Adrenal gland (tissue), 12 donors: ENCODE results near the gene SNTA1. TPM values are rescaled to one million over a fixed set of nuclear protein-coding genes. Genes with fewer than 3 reads are reported as not detected.
"Not testable (repeated sequence)": the region's sequence is repeated elsewhere in the genome, so short reads cannot be mapped to it uniquely, and the experiment has no call there.

Experiments
- DNase-seq, 7 donors: peaks; one replicate each; pipeline ENCODE4 v3.0.0-alpha.2; 2019 to 2020
- H3K27ac ChIP-seq, 5 donors: fragments of 200-600 bp; sonication (generic) in 4 of 5; 1 replicate in 3 of 5; 2 replicates in 2 of 5; pipeline versions ENCODE4 v1.5.1 to v1.8.0; 2016 to 2020; ENCODE audit warnings: mild to moderate bottlenecking in 1 of 5
- H3K27me3 ChIP-seq: fragments of 200-600 bp; 2 replicates; pipeline ENCODE4 v1.8.0; 2021
- H3K36me3 ChIP-seq, 2 donors: fragments of 200-600 bp; replicated peaks in 1 of 2; 1 replicate in 1 of 2; 2 replicates in 1 of 2; pipeline versions ENCODE4 v1.5.1 to v1.8.0; 2018 to 2022
- H3K4me1 ChIP-seq, 2 donors: fragments of 200-600 bp; replicated peaks in 1 of 2; 1 replicate in 1 of 2; 2 replicates in 1 of 2; pipeline versions ENCODE4 v1.5.1 to v1.8.0; 2018 to 2021
- H3K4me3 ChIP-seq, 4 donors: fragments of 200-600 bp; sonication (generic) in 3 of 4; one replicate each; pipeline ENCODE4 v1.5.1; 2016 to 2018
- H3K9me3 ChIP-seq, 3 donors: fragments of 200-600 bp; sonication (generic) in 1 of 3; replicated peaks in 1 of 3; 1 replicate in 2 of 3; 2 replicates in 1 of 3; pipeline versions ENCODE4 v1.5.1 to v1.8.0; 2016 to 2021
- CTCF ChIP-seq, 6 experiments: fragments of 450-650 bp in 4 of 6; fragments of 200-600 bp in 2 of 6; sonication (generic) in 1 of 6; IDR thresholded peaks; 1 replicate in 5 of 6; 2 replicates in 1 of 6; pipeline versions ENCODE4 v1.5.1 to v1.8.0; 2016 to 2021; ENCODE audit warnings: antibody characterized with exemption in 6 of 6, mild to moderate bottlenecking in 2 of 6, moderate library complexity in 1 of 6
- POLR2A ChIP-seq, 2 donors: fragments of 450-650 bp; IDR thresholded peaks; one replicate each; pipeline ENCODE4 v1.6.1; 2017; ENCODE audit warnings: antibody characterized with exemption in 2 of 2, mild to moderate bottlenecking in 2 of 2, moderate library complexity in 1 of 2
- WGBS, 4 donors: extraction: QIAGEN DNeasy Blood & Tissue Kit in 2 of 4; methylation state at CpG; one replicate each; pipeline versions ENCODE4 v1.1.5 to v1.1.7; 2013 to 2017; 5-methylcytosine and 5-hydroxymethylcytosine counted together
- intact Hi-C, 2 donors: fragments of 100-400 bp; cut with DNase I; formaldehyde crosslinking; loops; one replicate each; pipeline versions ENCODE4 v1.14.1 to v1.15.0; 2022 to 2023
- polyA plus RNA-seq, 3 donors: library from polyadenylated mRNA; stranded (reverse); fragments of 200-250 nt in 2 of 3; fragments of 350-450 nt in 1 of 3; fragmentation: Illumina TruSeq in 1 of 3; extraction: RNeasy Lipid Tissue Mini Kit (QIAGEN cat#74804) in 1 of 3; gene quantifications; one replicate each; pipeline ENCODE4 v1.2.3, GENCODE V29; 2013 to 2014
- total RNA-seq, 9 donors: library from RNA; depleted of rRNA in 4 of 9; stranded (reverse); fragments of >200 nt in 4 of 9; fragments of 120-200 nt in 1 of 9; fragmentation: NEBNext Ultra II Directional in 1 of 9; extraction: Animal tissue kit (Norgen Biotek cat#: 25700) in 1 of 9; gene quantifications; one replicate each; pipeline versions ENCODE4 v1.1.0 to v1.2.4, GENCODE V29; 2013 to 2023
- donor health status: healthy with polysubstance abuse.
- donor health status: Bipolar disorder and iron deficiency.
- donor health status: DM: yes; HTN: yes; CAD: no.
- donor health status: DM: no; HTN: no; CAD: no.
- donor health status: DM: no; HTN: no; CAD: no.
- donor health status: DM: yes; HTN: yes; CAD: no.

The SNTA1 gene
- total and polyA plus RNA-seq, 12 donors: 4.3 to 73.2 (median 29.5) TPM

GRCh38 chr20:33470457-33470856 lies 26.9 kb upstream of the SNTA1 start:
- 39 to 63% (median 54%) methylated on average over 4 of the region's 4 CpGs for WGBS, 4 donors
- intact Hi-C loops: no loop called here
- Histone ChIP-seq H3K4me1 (no peaks in the 10 kb centered on the region), H3K36me3 (no peaks in the 10 kb centered on the region), H3K9me3 (no peaks in the 10 kb centered on the region), H3K27ac (no peak overlapping the region), H3K27me3 (no peaks in the 10 kb centered on the region), H3K4me3 (no peak overlapping the region)
- DNase-seq: no peak
- TF ChIP-seq POLR2A (IDR thresholded peaks at IDR 0.05) (no peak), CTCF (IDR thresholded peaks at IDR 0.05) (no peak)

DNA sequence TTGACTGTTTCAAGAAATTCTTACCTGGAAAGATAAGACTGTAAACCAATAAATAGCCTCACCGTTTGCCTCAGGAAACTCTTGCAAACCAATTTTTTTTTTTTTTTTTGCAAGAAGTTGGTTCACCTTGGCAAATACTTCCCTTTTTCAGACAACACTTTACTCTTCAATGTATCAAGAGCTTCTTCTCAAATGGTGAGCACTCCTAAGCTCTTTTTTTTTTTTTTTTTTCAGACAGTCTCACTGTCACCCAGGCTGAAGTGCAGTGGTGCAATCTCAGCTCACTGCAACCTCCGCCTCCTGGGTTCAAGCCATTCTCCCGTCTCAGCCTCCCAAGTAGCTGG lies 22.7 kb upstream of the SNTA1 start:
- no peaks in the 10 kb centered on the region for H3K9me3 ChIP-seq
- no peak overlapping the region for H3K27ac ChIP-seq
- H3K4me3 ChIP-seq: no peak overlapping the region
- 80 to 88% (median 85%) methylated on average over 3 of the region's 3 CpGs for WGBS, 4 donors
- intact Hi-C loops: no loop called here
- H3K27me3 ChIP-seq: no peaks in the 10 kb centered on the region
- H3K36me3 ChIP-seq: no peaks in the 10 kb centered on the region
- DNase-seq: no peak
- H3K4me1 ChIP-seq: no peaks in the 10 kb centered on the region
- TF ChIP-seq POLR2A (IDR thresholded peaks at IDR 0.05) (no peak), CTCF (IDR thresholded peaks at IDR 0.05) (no peak)

DNA sequence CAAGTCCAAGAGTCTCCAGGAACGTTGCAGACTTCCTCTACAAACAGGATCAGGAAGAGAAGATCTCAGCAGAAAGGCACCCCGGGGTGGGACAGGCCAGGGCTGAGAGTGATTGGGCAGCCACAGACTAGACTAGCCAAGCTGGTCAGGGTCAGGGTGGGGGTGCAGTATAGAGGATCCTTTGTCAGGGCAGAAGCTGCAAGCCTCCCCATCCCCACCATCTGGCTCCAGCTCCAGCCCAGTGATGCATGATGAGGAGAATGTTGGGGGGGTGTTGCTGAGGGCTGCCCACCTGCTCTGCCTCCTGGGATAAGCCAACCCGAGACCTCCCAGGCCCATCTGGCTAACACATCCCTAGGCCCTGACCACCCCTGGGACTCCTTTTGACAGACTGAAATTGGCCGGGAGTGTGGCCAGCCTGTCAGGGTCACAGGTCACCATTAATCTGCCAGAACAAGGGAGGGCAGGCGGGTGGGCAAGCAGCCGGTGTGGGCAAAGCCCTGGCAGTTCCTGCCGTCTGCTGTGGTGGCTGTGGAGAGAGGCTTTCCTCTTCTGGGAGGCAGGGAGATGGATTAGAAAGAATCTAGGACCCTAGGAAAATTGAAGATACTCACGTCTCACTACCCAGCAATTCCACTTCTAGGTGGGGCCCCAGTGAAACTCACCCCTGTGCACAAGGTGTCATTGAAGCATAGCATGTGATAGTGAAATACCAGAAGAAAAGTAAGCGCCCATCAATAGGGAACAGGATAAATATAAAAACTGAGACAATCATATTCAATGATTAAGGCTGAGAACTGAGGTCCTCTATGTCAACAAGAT lies 22.1 kb upstream of the SNTA1 start:
- no peak overlapping the region for H3K4me3 ChIP-seq
- intact Hi-C loops: no loop called here
- H3K27me3 ChIP-seq: no peaks in the 10 kb centered on the region
- no peaks in the 10 kb centered on the region for H3K4me1 ChIP-seq
- DNase-seq: no peak
- no peak overlapping the region for H3K27ac ChIP-seq
- TF ChIP-seq CTCF (IDR thresholded peaks at IDR 0.05): no peak
- WGBS, 4 donors: 59 to 80% (median 71%) methylated on average over 7 to 9 of the region's 9 CpGs
- H3K9me3 ChIP-seq: no peaks in the 10 kb centered on the region
- H3K36me3 ChIP-seq: no peaks in the 10 kb centered on the region

DNA sequence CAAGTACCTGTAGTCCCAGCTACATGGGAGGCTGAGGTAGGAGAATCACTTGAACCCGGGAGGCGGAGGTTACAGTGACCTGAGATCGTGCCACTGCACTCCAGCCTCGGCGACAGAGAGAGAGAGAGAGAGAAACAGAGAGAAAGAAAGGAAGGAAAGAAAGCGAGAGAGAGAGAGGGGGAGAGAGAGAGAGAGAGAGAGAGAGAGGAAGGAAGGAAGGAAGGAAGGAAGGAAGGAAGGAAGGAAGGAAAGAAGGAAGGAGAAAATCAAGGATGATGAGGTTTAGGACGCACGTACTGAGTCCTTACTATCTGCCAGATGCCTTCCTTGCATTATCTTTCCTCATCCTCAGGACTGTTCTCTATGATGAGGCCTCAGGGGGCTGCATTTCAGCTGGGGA lies 21.2 kb upstream of the SNTA1 start:
- 85 to 96% (median 89%) methylated on average over 8 of the region's 8 CpGs for WGBS, 4 donors
- DNase-seq, H3K36me3 ChIP-seq, H3K4me1 ChIP-seq, H3K4me3 ChIP-seq, H3K27me3 ChIP-seq, H3K9me3 ChIP-seq, intact Hi-C loops, H3K27ac ChIP-seq: not testable (repeated sequence)
